ENCODE data around the gene CUEDC1. TPM values are rescaled to one million over a fixed set of nuclear protein-coding genes. Genes with fewer than 3 reads are reported as not detected.
A peak's percentile ranks its signal among the peaks of the same experiment; 100 is the strongest.

The CUEDC1 gene
- total and polyA plus RNA-seq, 2 experiments from 2014 or later, result 11.1 to 13.6 TPM

DNA sequence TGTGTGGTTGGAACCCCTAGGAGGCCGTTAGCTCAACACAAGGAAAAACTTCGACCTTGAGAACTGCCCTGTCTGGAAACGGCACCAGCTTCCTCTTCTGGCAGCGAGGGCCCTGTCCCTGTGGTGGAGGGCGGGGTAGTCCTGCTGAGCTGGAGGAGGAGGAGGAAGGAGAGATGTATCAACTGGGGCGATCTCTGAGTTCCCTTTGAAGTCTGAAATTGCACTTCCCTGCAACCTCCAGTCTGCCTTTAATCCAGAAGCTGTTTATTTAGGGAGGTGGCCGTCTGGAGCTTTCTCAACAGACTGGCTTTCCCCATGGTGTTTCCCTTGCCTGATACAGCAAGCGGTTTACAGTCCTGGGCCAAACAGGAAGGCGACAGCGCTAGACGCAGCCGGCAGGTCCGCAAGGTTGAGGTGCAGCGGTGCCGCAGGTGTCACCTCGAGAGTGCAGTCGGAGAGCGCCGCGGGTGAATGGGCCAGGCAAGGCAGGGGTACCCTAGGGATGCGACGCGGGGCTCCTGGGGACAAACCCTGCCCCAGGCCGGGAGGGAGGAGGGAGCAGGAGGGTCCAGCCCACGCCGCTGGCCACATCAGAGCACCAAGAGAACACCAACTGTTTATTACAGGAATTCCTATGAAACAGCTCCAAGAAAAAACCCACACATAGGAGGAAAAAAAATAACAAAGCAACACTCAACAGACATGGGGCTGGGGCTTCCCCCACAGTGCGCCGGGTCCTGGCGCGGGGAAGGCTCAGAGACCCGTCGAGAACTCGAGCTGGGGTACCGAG lies 94.0 kb downstream of the CUEDC1 start:
- Histone ChIP-seq H3K27me3 (replicated peaks; ENCODE audit: insufficient read depth) (no peaks in the 10 kb centered on the region), H3F3A (ENCODE audit: insufficient read depth) (0 out of 2 replicates have a peak, but pooled peaks cover 3% of the 10 kb centered on the region), H3K79me2 (ENCODE audit: insufficient read depth) (no peaks in the 10 kb centered on the region), H3K4me2 (ENCODE audit: unreplicated experiment) (peak overlapping the region; percentile 92), H2AFZ (0 out of 2 replicates have a peak overlapping the region, but pooled peaks have one; percentile 52), H3K4me3 (peak overlapping the region; percentile 68), H4K20me1 (ENCODE audit: insufficient read depth) (no peaks in the 10 kb centered on the region), H3K4me1 (ENCODE audit: insufficient read depth) (peaks cover 12% of the 10 kb centered on the region), H3K9me3 (ENCODE audit: low read depth) (no peaks in the 10 kb centered on the region), H3K9ac (peak overlapping the region; percentile 73), H3K9me2 (ENCODE audit: insufficient read depth) (no peaks in the 10 kb centered on the region), H3K36me3 (ENCODE audit: low read depth) (no peaks in the 10 kb centered on the region), H3K27ac (no peak overlapping the region)
- TF ChIP-seq EZH2 (IDR thresholded peaks at IDR 0.05; ENCODE audit: insufficient read depth, poor library complexity, severe bottlenecking), result no peak
- no peak for TF ChIP-seq EZH2phosphoT487 (IDR thresholded peaks at IDR 0.05; ENCODE audit: insufficient read depth, low read depth)
- peak; percentile 57 for DNase-seq
- 7% methylated on average over 28 to 34 of the region's 34 CpGs for WGBS, 2 experiments (ENCODE audit: low coverage in 1 of 2, low lambda C conversion rate in 2 of 2, missing lambda C conversion rate in 2 of 2)
- in situ Hi-C loops (cut with MboI), result no loop called here

DNA sequence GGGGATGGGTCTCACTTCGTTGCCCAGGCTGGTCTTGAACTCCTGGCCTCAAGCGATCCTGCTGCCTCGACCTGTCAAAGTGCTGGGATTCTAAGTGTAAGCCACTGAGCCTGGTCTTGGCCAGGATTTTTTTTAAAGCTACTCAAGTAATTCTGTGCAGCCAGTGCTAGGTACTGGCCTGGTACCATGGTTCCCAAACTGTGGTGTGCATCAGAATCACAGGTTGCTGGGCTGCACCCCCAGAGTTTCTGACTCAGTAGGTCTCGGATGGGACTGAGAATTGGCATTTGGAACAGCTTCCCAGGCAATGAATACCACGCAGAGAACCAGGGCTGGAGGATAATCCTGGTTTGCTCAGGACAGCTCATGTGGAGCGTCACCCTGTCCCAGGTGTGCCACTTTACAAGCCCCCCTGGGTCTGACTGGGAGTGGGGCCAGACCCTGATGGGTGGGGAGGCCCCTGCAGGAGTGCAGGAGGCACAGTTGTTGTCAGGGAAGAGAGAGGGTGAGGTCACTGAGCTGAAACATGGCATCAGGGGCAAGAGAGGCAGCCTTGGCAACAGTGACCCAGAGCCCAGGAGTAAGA lies 94.7 kb downstream of the CUEDC1 start:
- H3K79me2 ChIP-seq (ENCODE audit: insufficient read depth), result no peaks in the 10 kb centered on the region
- TF ChIP-seq EZH2 (IDR thresholded peaks at IDR 0.05; ENCODE audit: insufficient read depth, poor library complexity, severe bottlenecking) (no peak), EZH2phosphoT487 (IDR thresholded peaks at IDR 0.05; ENCODE audit: insufficient read depth, low read depth) (no peak)
- H3F3A ChIP-seq (ENCODE audit: insufficient read depth), result 0 out of 2 replicates have a peak, but pooled peaks cover 3% of the 10 kb centered on the region
- peak; percentile 21 for DNase-seq
- H3K36me3 ChIP-seq (ENCODE audit: low read depth), result no peaks in the 10 kb centered on the region
- H3K4me2 ChIP-seq (ENCODE audit: unreplicated experiment), result no peak overlapping the region
- no peak overlapping the region for H3K9ac ChIP-seq
- 72 to 74% methylated on average over 6 of the region's 6 CpGs for WGBS, 2 experiments (ENCODE audit: low coverage in 1 of 2, low lambda C conversion rate in 2 of 2, missing lambda C conversion rate in 2 of 2)
- H3K27me3 ChIP-seq (replicated peaks; ENCODE audit: insufficient read depth), result no peaks in the 10 kb centered on the region
- H3K27ac ChIP-seq, result no peak overlapping the region
- peaks cover 12% of the 10 kb centered on the region for H3K4me1 ChIP-seq (ENCODE audit: insufficient read depth)
- H2AFZ ChIP-seq, result no peak overlapping the region
- no peak overlapping the region for H3K4me3 ChIP-seq
- no peaks in the 10 kb centered on the region for H3K9me2 ChIP-seq (ENCODE audit: insufficient read depth)
- no peaks in the 10 kb centered on the region for H4K20me1 ChIP-seq (ENCODE audit: insufficient read depth)
- H3K9me3 ChIP-seq (ENCODE audit: low read depth), result no peaks in the 10 kb centered on the region
- in situ Hi-C loops (cut with MboI), result no loop called here

DNA sequence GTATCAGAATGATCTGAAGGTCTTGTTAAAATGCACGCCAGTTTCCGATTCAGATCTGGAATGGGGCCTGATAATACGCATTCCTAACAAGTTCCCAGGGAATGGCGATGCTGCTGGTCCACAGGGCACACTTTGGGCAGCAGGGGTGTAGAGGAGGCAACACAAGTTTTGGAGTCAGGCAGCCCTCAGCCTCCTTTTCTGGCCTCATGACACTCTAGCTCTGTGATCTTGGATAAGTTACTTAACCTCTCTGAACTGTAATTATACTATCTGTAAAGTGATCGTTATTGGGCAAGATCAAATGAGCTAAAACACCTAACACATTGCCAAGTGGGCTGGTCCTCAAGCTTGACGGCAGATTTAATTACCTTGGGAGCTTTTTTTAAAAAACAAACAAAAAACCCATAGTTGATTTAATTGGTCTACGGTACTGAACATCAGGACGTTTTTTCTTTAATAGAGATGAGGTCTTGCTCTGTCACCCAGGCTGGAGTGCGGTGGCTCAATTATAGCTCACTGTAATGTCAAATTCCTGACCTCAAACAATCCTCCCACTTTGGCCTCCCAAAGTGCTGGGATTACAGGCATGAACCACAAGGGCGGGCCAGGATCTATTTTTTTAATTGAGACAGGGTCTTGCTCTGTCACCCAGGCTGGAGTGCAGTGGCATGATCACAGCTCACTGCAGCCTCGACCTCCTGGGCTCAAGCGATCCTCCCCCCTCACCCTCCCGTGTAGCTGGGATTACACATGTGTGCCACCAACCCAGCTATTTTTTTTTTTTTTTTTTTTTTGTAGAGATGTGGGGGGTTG lies 95.4 kb downstream of the CUEDC1 start:
- Histone ChIP-seq H3K4me1 (ENCODE audit: insufficient read depth) (peaks cover 12% of the 10 kb centered on the region), H4K20me1 (ENCODE audit: insufficient read depth) (no peaks in the 10 kb centered on the region), H3K79me2 (ENCODE audit: insufficient read depth) (no peaks in the 10 kb centered on the region), H3K27ac (no peak overlapping the region), H3K9me2 (ENCODE audit: insufficient read depth) (no peaks in the 10 kb centered on the region), H2AFZ (no peak overlapping the region), H3K9ac (no peak overlapping the region), H3K9me3 (ENCODE audit: low read depth) (no peaks in the 10 kb centered on the region), H3K4me2 (ENCODE audit: unreplicated experiment) (no peak overlapping the region), H3F3A (ENCODE audit: insufficient read depth) (0 out of 2 replicates have a peak, but pooled peaks cover 3% of the 10 kb centered on the region), H3K36me3 (ENCODE audit: low read depth) (no peaks in the 10 kb centered on the region), H3K27me3 (replicated peaks; ENCODE audit: insufficient read depth) (no peaks in the 10 kb centered on the region), H3K4me3 (no peak overlapping the region)
- 45 to 47% methylated on average over 13 of the region's 13 CpGs for WGBS, 2 experiments (ENCODE audit: low coverage in 1 of 2, low lambda C conversion rate in 2 of 2, missing lambda C conversion rate in 2 of 2)
- TF ChIP-seq EZH2 (IDR thresholded peaks at IDR 0.05; ENCODE audit: insufficient read depth, poor library complexity, severe bottlenecking) (no peak), EZH2phosphoT487 (IDR thresholded peaks at IDR 0.05; ENCODE audit: insufficient read depth, low read depth) (no peak)
- DNase-seq, result no peak
- in situ Hi-C loops (cut with MboI), result loop anchor here (5.0 kb wide), 1 partner anchor 242 kb away; no protein-coding TSS in a partner anchor

DNA sequence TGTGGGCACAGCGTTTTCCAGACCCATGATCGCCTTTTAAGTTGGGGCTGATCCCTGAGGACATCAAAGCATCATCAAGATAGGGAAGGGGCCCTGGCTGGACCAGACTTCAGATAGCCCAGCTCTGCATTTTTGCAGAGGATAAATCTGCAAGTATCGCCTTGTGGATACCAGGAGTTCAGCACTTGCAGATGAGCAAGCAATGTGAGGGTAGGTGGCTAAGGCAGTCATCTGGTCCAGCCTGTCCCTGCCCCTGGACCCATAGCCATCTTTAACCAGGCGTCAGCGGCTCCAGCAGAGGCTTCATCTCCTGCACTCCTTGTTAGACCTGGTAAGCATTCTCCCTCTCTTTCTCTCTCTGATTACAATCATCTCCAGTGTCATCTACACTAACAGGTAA lies 96.4 kb downstream of the CUEDC1 start:
- no peaks in the 10 kb centered on the region for H3K36me3 ChIP-seq (ENCODE audit: low read depth)
- H2AFZ ChIP-seq, result no peak overlapping the region
- H3K9me2 ChIP-seq (ENCODE audit: insufficient read depth), result no peaks in the 10 kb centered on the region
- no peak for TF ChIP-seq EZH2phosphoT487 (IDR thresholded peaks at IDR 0.05; ENCODE audit: insufficient read depth, low read depth)
- TF ChIP-seq EZH2 (IDR thresholded peaks at IDR 0.05; ENCODE audit: insufficient read depth, poor library complexity, severe bottlenecking), result no peak
- in situ Hi-C loops (cut with MboI), result loop anchor here (5.0 kb wide), 1 partner anchor 243 kb away; no protein-coding TSS in a partner anchor
- no peaks in the 10 kb centered on the region for H4K20me1 ChIP-seq (ENCODE audit: insufficient read depth)
- no peak overlapping the region for H3K4me2 ChIP-seq (ENCODE audit: unreplicated experiment)
- no peaks in the 10 kb centered on the region for H3K79me2 ChIP-seq (ENCODE audit: insufficient read depth)
- no peak overlapping the region for H3K27ac ChIP-seq
- H3K9ac ChIP-seq, result no peak overlapping the region
- no peaks in the 10 kb centered on the region for H3K9me3 ChIP-seq (ENCODE audit: low read depth)
- H3K4me3 ChIP-seq, result no peak overlapping the region
- H3F3A ChIP-seq (ENCODE audit: insufficient read depth), result 0 out of 2 replicates have a peak, but pooled peaks cover 3% of the 10 kb centered on the region
- H3K27me3 ChIP-seq (replicated peaks; ENCODE audit: insufficient read depth), result no peaks in the 10 kb centered on the region
- no peak for DNase-seq
- peaks cover 12% of the 10 kb centered on the region for H3K4me1 ChIP-seq (ENCODE audit: insufficient read depth)
- 70 to 74% methylated on average over 5 of the region's 5 CpGs for WGBS, 2 experiments (ENCODE audit: low coverage in 1 of 2, low lambda C conversion rate in 2 of 2, missing lambda C conversion rate in 2 of 2)
